IMR-90 (cell line): ENCODE results near the gene PF4V1. TPM values are rescaled to one million over a fixed set of nuclear protein-coding genes. Genes with fewer than 3 reads are reported as not detected.

ENCODE experiments used
- ATAC-seq: fragments of 200-7000 bp; cut with Tn5 transposase; 2 replicates; pipeline ENCODE4 v1.9.1; 2020; ENCODE audit warnings: low read depth, mild to moderate bottlenecking, moderate library complexity
- BruUV-seq: library from RNA; stranded (reverse); fragments of 400-500 nt; replicated peaks from 2 replicates; lab custom pipeline; 2021; lab: Mats Ljungman, UMichigan
- CTCF ChIA-PET: fragments of 300-600 bp; formaldehyde crosslinking; extraction: SDS; loops from one replicate; lab custom pipeline; 2021; ENCODE audit warnings: antibody characterized with exemption; lab: Yijun Ruan, JAX
- POLR2A ChIA-PET: fragments of 300-600 bp; sonication (Branson Sonifier 250); formaldehyde crosslinking; loops from one replicate; lab custom pipeline; 2022; ENCODE audit warnings: antibody characterized with exemption; ENCODE audit not compliant: unreplicated experiment; lab: Charles Lee
- DNase-seq: peaks from one replicate; pipeline ENCODE4 v3.0.0; 2013
- H2AFZ ChIP-seq: replicated peaks from 2 replicates; pipeline ENCODE3; 2013; ENCODE audit warnings: low read length, mild to moderate bottlenecking; ENCODE audit not compliant: poor library complexity
- H2AK5ac ChIP-seq: 2 replicates; pipeline ENCODE4 v1.6.1; 2013; ENCODE audit warnings: low read depth, low read length, inconsistent platforms
- H2AK9ac ChIP-seq: replicated peaks from 2 replicates; pipeline ENCODE3; 2013; ENCODE audit warnings: mild to moderate bottlenecking, low read depth, low read length, moderate library complexity; ENCODE audit not compliant: poor library complexity
- H2BK120ac ChIP-seq: 2 replicates; pipeline ENCODE4 v1.6.1; 2013; ENCODE audit warnings: low read depth, low read length, inconsistent platforms
- H2BK15ac ChIP-seq: 3 replicates; pipeline ENCODE4 v1.6.1; 2013; ENCODE audit warnings: low read depth, low read length, inconsistent platforms
- H2BK20ac ChIP-seq: 2 replicates; pipeline ENCODE4 v1.6.1; 2013; ENCODE audit warnings: low read depth, mild to moderate bottlenecking, inconsistent platforms, low read length, moderate library complexity
- H2BK5ac ChIP-seq: 2 replicates; pipeline ENCODE4 v1.6.1; 2013; ENCODE audit warnings: mild to moderate bottlenecking, low read depth, low read length, inconsistent platforms; ENCODE audit not compliant: poor library complexity, severe bottlenecking
- H3K14ac ChIP-seq: replicated peaks from 2 replicates; pipeline ENCODE4 v1.6.1; 2013; ENCODE audit warnings: low read depth, low read length, inconsistent platforms
- H3K18ac ChIP-seq: 2 replicates; pipeline ENCODE4 v1.6.1; 2013; ENCODE audit warnings: low read depth, low read length, control low read depth
- H3K23ac ChIP-seq: 2 replicates; pipeline ENCODE4 v1.6.1; 2013; ENCODE audit warnings: low read depth, low read length, inconsistent platforms
- H3K27ac ChIP-seq: 2 replicates; pipeline ENCODE4 v1.5.1; 2013; ENCODE audit warnings: mild to moderate bottlenecking, control low read depth, low read length; ENCODE audit not compliant: insufficient read depth
- H3K27me3 ChIP-seq: 2 replicates; pipeline ENCODE4 v1.6.1; 2013; ENCODE audit warnings: low read length; ENCODE audit not compliant: control insufficient read depth, insufficient read depth
- H3K36me3 ChIP-seq: 2 replicates; pipeline ENCODE4 v1.6.1; 2013; ENCODE audit warnings: low read length, mixed read lengths; ENCODE audit not compliant: control insufficient read depth, insufficient read depth
- H3K4ac ChIP-seq: 2 replicates; pipeline ENCODE4 v1.6.1; 2013; ENCODE audit warnings: low read depth, low read length, inconsistent platforms
- H3K4me1 ChIP-seq: 2 replicates; pipeline ENCODE4 v1.6.1; 2013; ENCODE audit warnings: low read length, mixed read lengths; ENCODE audit not compliant: control insufficient read depth, insufficient read depth
- H3K4me2 ChIP-seq: 2 replicates; pipeline ENCODE4 v1.6.1; 2013; ENCODE audit warnings: low read depth, mild to moderate bottlenecking, control low read depth, low read length, moderate library complexity
- H3K4me3 ChIP-seq: 2 replicates; pipeline ENCODE4 v1.5.1; 2013; ENCODE audit warnings: low read depth, mild to moderate bottlenecking, control low read depth, low read length, moderate library complexity; ENCODE audit not compliant: insufficient read depth
- H3K56ac ChIP-seq: 2 replicates; pipeline ENCODE4 v1.6.1; 2013; ENCODE audit warnings: low read length, inconsistent platforms; ENCODE audit not compliant: insufficient read depth; ENCODE audit errors: extremely low read depth
- H3K79me1 ChIP-seq, 2 experiments: 2 replicates each; pipeline ENCODE4 v1.6.1; 2013; ENCODE audit warnings: low read length in 2 of 2, inconsistent platforms in 1 of 2, low read depth in 1 of 2
- H3K9ac ChIP-seq: 2 replicates; pipeline ENCODE4 v1.6.1; 2013; ENCODE audit warnings: low read depth, low read length, control low read depth
- H3K9me1 ChIP-seq: 2 replicates; pipeline ENCODE4 v1.6.1; 2013; ENCODE audit warnings: low read length, inconsistent platforms; ENCODE audit not compliant: insufficient read depth
- H3K9me3 ChIP-seq: 2 replicates; pipeline ENCODE4 v1.6.1; 2013; ENCODE audit warnings: low read length; ENCODE audit not compliant: control insufficient read depth, insufficient read depth
- H4K20me1 ChIP-seq: 2 replicates; pipeline ENCODE4 v1.6.1; 2013; ENCODE audit warnings: low read length, inconsistent platforms; ENCODE audit not compliant: insufficient read depth
- H4K5ac ChIP-seq: 2 replicates; pipeline ENCODE4 v1.6.1; 2013; ENCODE audit warnings: mild to moderate bottlenecking, low read depth, low read length, control low read depth
- H4K8ac ChIP-seq, 2 experiments: 2 replicates each; pipeline ENCODE4 v1.6.1; 2013; ENCODE audit warnings: low read depth in 2 of 2, low read length in 2 of 2, control low read depth in 1 of 2, inconsistent platforms in 1 of 2
- H4K91ac ChIP-seq: 2 replicates; pipeline ENCODE4 v1.6.1; 2013; ENCODE audit warnings: low read depth, low read length, inconsistent platforms; ENCODE audit not compliant: insufficient read depth
- BHLHE40 ChIP-seq: fragments of 150-350 bp; IDR thresholded peaks from 2 replicates; pipeline ENCODE4 v1.6.1; 2016; ENCODE audit warnings: mild to moderate bottlenecking, low read depth, low read length
- CHD1 ChIP-seq: IDR thresholded peaks from 2 replicates; pipeline ENCODE4 v1.6.1; 2012; ENCODE audit warnings: low read depth, low read length, improper control_type of control experiment
- WGBS, 2 experiments: methylation state at CpG; one replicate each; pipeline versions ENCODE4 v1.1.5 to v1.1.7; 2013; ENCODE audit warnings: missing lambda C conversion rate in 2 of 2; ENCODE audit not compliant: insufficient read length in 1 of 2; ENCODE audit errors: extremely low coverage in 2 of 2; 5-methylcytosine and 5-hydroxymethylcytosine counted together
- dilution Hi-C: fragments of 300-500 bp; cut with HindIII; formaldehyde crosslinking; loops from one replicate; pipeline ENCODE4 v1.14.3; 2018; ENCODE audit warnings: low sequenced_read_pairs; ENCODE audit not compliant: unreplicated experiment
- in situ Hi-C: fragments of 300-500 bp; cut with MboI; formaldehyde crosslinking; loops from 3 replicates; pipeline ENCODE4 v1.14.3; 2019; ENCODE audit warnings: low sequenced_read_pairs, inconsistent platforms, mixed read lengths
- intact Hi-C: fragments of 100-400 bp; cut with micrococcal nuclease; formaldehyde crosslinking; loops from 2 replicates; pipeline ENCODE4 v1.10.0; 2022
- polyA plus RNA-seq, 3 experiments: library from polyadenylated mRNA; depleted of rRNA; stranded (reverse); fragments of >200 nt; gene quantifications; 2 replicates each; pipeline ENCODE4 v1.2.3, GENCODE V29; 2012; ENCODE audit warnings: low replicate concordance in 1 of 3
- total RNA-seq: library from RNA; depleted of rRNA; stranded (reverse); fragments of >200 nt; gene quantifications from 2 replicates; pipeline ENCODE4 v1.2.3, GENCODE V29; 2012

PF4V1 gene
- total and polyA plus RNA-seq, 2 of the 4 experiments (the other 2 are of a cell fraction), result not detected

- H3K18ac ChIP-seq, result no peak overlapping the region
- no peak overlapping the region for H3K4me3 ChIP-seq
- H2AK9ac ChIP-seq, result no peak overlapping the region
- no peaks in the 10 kb centered on the region for H3K79me1 ChIP-seq
- POLR2A ChIA-PET, result no interaction called here
- H3K9me1 ChIP-seq, result no peaks in the 10 kb centered on the region
- no peak overlapping the region for H3K56ac ChIP-seq
- no peaks in the 10 kb centered on the region for H4K20me1 ChIP-seq
- H2BK20ac ChIP-seq, result no peak overlapping the region
- ATAC-seq, result no peak
- H4K5ac ChIP-seq, result no peak overlapping the region
- no peak overlapping the region for H3K27ac ChIP-seq
- no peak overlapping the region for H3K4me2 ChIP-seq
- H3K14ac ChIP-seq, result no peak overlapping the region
- 0 out of 2 replicates have a peak, but pooled peaks cover 1% of the 10 kb centered on the region for H3K4me1 ChIP-seq
- no TSS peak for BruUV-seq
- dilution Hi-C loops, result no loop called here
- H2AK5ac ChIP-seq, result 0 out of 2 replicates have a peak overlapping the region, but pooled peaks have one; percentile 3
- peak; percentile 43 for DNase-seq
- no CpG with 5 or more reads among the region's 1 CpG for WGBS, 2 experiments
- no peak overlapping the region for H2BK5ac ChIP-seq
- H3K23ac ChIP-seq, result no peak overlapping the region
- H2AFZ ChIP-seq, result no peak overlapping the region
- no peak overlapping the region for H3K4ac ChIP-seq
- intact Hi-C loops, result loop anchor here (5.0 kb wide), 1 partner anchor 38 kb away; no protein-coding TSS in a partner anchor
- no peak overlapping the region for H4K8ac ChIP-seq
- H3K36me3 ChIP-seq, result no peaks in the 10 kb centered on the region
- H2BK15ac ChIP-seq, result no peak overlapping the region
- no peaks in the 10 kb centered on the region for H3K9me3 ChIP-seq
- no peak for TF ChIP-seq BHLHE40
- TF ChIP-seq CHD1, result no peak
- no peak overlapping the region for H3K9ac ChIP-seq
- H4K91ac ChIP-seq, result no peak overlapping the region
- peaks cover 2% of the 10 kb centered on the region; the same call in 1 of the 2 replicates for H3K27me3 ChIP-seq
- H2BK120ac ChIP-seq, result no peak overlapping the region
- CTCF ChIA-PET, result no interaction called here
- in situ Hi-C loops, result no loop called here
These were observed 38.0 kb upstream of the PF4V1 start for GRCh38 chr4:73815145-73815544.
